ENCODE results near the gene CCDC188. TPM values are rescaled to one million over a fixed set of nuclear protein-coding genes. Genes with fewer than 3 reads are reported as not detected.

The CCDC188 gene
- total RNA-seq, 1 experiment from 2014 or later = not detected

DNA sequence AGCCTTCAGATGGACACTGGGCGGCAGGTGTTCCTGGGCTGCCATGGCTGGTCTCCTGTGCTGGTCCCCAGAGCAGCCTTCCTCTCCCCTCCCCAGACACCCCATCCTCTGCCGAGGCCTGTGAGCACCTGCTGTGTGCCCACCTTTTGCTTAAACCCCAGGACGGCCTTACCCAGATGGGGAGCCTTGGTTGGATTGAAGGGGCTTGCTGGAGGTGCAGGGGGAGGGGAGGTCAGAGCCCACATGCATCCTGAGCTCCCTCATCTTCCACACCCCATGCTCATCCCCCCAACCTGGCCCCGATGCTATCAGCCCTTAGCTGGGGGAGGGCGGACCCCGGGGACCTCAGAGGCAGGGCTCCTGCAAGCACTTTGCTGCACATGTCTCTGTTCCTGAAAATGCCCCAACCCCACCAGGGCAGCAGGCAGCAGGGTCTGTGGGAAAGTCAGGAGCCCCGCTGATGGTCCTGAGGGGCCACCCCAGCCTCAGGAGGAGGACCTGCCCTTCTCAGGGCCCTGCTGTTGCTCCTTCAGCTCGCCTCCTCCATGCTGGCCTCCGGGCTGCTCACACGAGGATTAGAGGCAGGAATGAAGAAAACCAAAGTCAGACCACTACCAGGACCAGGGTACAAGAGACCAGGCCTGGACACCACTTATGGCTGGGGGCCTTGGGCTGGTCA, 41.6 kb upstream of the CCDC188 start:
- Histone ChIP-seq H3K36me3 (ENCODE audit: insufficient read depth, low read length, poor library complexity, severe bottlenecking) (no peaks in the 10 kb centered on the region), H3K27ac (ENCODE audit: low read depth, low read length, poor library complexity, severe bottlenecking) (no peak overlapping the region), H3K4me3 (ENCODE audit: low read depth, low read length, poor library complexity, severe bottlenecking) (no peak overlapping the region), H3K27me3 (replicated peaks; ENCODE audit: insufficient read depth, low read depth, low read length, poor library complexity) (no peaks in the 10 kb centered on the region), H3K9me3 (ENCODE audit: low read depth, low read length, poor library complexity, severe bottlenecking) (no peaks in the 10 kb centered on the region), H3K4me1 (ENCODE audit: insufficient read depth, low read length, poor library complexity, severe bottlenecking) (no peaks in the 10 kb centered on the region)
- CTCF ChIA-PET = no interaction called here
- BruUV-seq (replicated peaks) = no TSS peak
- DNase-seq (ENCODE audit: low spot score) = no peak
- no peak for TF ChIP-seq EZH2 (IDR thresholded peaks at IDR 0.05; ENCODE audit: borderline replicate concordance, low read depth, low read length, poor library complexity, severe bottlenecking)
- TF ChIP-seq, protein P1, sequence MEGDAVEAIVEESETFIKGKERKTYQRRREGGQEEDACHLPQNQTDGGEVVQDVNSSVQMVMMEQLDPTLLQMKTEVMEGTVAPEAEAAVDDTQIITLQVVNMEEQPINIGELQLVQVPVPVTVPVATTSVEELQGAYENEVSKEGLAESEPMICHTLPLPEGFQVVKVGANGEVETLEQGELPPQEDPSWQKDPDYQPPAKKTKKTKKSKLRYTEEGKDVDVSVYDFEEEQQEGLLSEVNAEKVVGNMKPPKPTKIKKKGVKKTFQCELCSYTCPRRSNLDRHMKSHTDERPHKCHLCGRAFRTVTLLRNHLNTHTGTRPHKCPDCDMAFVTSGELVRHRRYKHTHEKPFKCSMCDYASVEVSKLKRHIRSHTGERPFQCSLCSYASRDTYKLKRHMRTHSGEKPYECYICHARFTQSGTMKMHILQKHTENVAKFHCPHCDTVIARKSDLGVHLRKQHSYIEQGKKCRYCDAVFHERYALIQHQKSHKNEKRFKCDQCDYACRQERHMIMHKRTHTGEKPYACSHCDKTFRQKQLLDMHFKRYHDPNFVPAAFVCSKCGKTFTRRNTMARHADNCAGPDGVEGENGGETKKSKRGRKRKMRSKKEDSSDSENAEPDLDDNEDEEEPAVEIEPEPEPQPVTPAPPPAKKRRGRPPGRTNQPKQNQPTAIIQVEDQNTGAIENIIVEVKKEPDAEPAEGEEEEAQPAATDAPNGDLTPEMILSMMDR (conservative IDR thresholded peaks at IDR 0.05; ENCODE audit: low read depth, low read length) = no peak
- intact Hi-C loops (cut with micrococcal nuclease; ENCODE audit: unreplicated experiment) = no loop called here
- POLR2A ChIA-PET (ENCODE audit: low non-redundant PET) = interaction anchor here (0.6 kb wide), 1 partner anchor 13 kb away, joined by 3 read pairs; no protein-coding TSS in a partner anchor

DNA sequence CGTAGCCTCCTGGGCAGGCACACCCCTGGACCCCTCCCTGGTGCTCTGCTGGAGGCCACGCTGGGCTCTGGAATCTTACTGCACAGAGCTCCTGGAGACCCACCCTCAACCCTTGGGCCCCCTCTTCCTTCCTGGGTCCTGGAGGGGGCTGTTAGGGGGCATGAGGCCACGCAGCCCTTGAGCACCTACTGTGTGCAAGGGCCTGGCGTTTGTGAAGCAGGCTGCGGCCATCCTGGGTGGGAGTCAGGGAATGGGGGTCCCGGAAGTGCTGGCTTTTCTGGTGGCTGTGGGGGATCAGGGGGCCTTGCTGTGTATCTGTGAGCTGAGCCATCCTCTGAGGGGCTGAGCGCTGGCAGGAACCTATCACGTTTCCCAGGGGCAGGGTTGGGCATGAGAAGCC, 40.9 kb upstream of the CCDC188 start:
- no TSS peak for BruUV-seq (replicated peaks)
- ChIA-PET CTCF (no interaction called here), POLR2A (ENCODE audit: low non-redundant PET) (no interaction called here)
- intact Hi-C loops (cut with micrococcal nuclease; ENCODE audit: unreplicated experiment) = no loop called here
- Histone ChIP-seq H3K4me3 (ENCODE audit: low read depth, low read length, poor library complexity, severe bottlenecking) (no peak overlapping the region), H3K36me3 (ENCODE audit: insufficient read depth, low read length, poor library complexity, severe bottlenecking) (no peaks in the 10 kb centered on the region), H3K4me1 (ENCODE audit: insufficient read depth, low read length, poor library complexity, severe bottlenecking) (no peaks in the 10 kb centered on the region), H3K27ac (ENCODE audit: low read depth, low read length, poor library complexity, severe bottlenecking) (no peak overlapping the region), H3K9me3 (ENCODE audit: low read depth, low read length, poor library complexity, severe bottlenecking) (no peaks in the 10 kb centered on the region), H3K27me3 (replicated peaks; ENCODE audit: insufficient read depth, low read depth, low read length, poor library complexity) (no peaks in the 10 kb centered on the region)
- no peak for TF ChIP-seq EZH2 (IDR thresholded peaks at IDR 0.05; ENCODE audit: borderline replicate concordance, low read depth, low read length, poor library complexity, severe bottlenecking)
- TF ChIP-seq, protein P1 (conservative IDR thresholded peaks at IDR 0.05; ENCODE audit: low read depth, low read length) = no peak
- no peak for DNase-seq (ENCODE audit: low spot score)

DNA sequence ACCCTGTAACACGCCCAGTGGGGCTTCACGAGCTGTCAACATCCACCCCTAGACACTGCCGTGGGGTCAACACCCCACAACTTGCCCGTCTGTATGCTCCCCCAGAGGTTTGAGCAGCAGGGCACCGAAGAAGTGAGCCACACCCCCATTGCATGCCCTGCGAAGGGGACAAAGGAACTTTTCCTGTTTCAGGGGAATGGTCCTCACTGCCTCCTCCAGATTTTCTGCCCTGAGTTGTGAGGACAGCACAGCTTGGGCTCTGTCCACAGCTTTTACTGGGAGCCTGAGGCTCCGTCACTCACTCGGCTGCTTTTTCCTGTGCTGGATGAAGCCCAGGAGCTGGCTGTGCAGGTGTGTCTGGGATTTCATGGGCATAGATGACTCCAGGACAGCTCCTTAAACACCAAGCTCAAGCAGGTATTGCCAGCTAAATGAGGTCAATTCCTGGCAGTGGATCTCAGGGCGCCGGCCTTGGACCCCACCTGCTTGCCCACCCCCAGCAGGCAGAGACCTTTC, 40.2 kb upstream of the CCDC188 start:
- TF ChIP-seq EZH2 (IDR thresholded peaks at IDR 0.05; ENCODE audit: borderline replicate concordance, low read depth, low read length, poor library complexity, severe bottlenecking) = no peak
- TF ChIP-seq, protein P1 (conservative IDR thresholded peaks at IDR 0.05; ENCODE audit: low read depth, low read length) = no peak
- CTCF ChIA-PET = no interaction called here
- Histone ChIP-seq H3K9me3 (ENCODE audit: low read depth, low read length, poor library complexity, severe bottlenecking) (no peaks in the 10 kb centered on the region), H3K27me3 (replicated peaks; ENCODE audit: insufficient read depth, low read depth, low read length, poor library complexity) (no peaks in the 10 kb centered on the region), H3K4me3 (ENCODE audit: low read depth, low read length, poor library complexity, severe bottlenecking) (no peak overlapping the region), H3K36me3 (ENCODE audit: insufficient read depth, low read length, poor library complexity, severe bottlenecking) (no peaks in the 10 kb centered on the region), H3K27ac (ENCODE audit: low read depth, low read length, poor library complexity, severe bottlenecking) (no peak overlapping the region), H3K4me1 (ENCODE audit: insufficient read depth, low read length, poor library complexity, severe bottlenecking) (no peaks in the 10 kb centered on the region)
- intact Hi-C loops (cut with micrococcal nuclease; ENCODE audit: unreplicated experiment) = no loop called here
- BruUV-seq (replicated peaks) = no TSS peak
- POLR2A ChIA-PET (ENCODE audit: low non-redundant PET) = no interaction called here
- no peak for DNase-seq (ENCODE audit: low spot score)

Data from A673 (cell line).